GM12801 (cell line): ENCODE results near the gene SLC7A11.

Experiments used
- CTCF ChIP-seq: IDR thresholded peaks from one replicate; pipeline ENCODE4 v1.5.1; 2011; ENCODE audit warnings: control low read depth; ENCODE audit not compliant: insufficient read length; ENCODE audit errors: extremely low read depth

SLC7A11 gene

GRCh38 chr4:138190452-138190858 lies 51.7 kb downstream of the SLC7A11 start:
- no peak for TF ChIP-seq CTCF

DNA sequence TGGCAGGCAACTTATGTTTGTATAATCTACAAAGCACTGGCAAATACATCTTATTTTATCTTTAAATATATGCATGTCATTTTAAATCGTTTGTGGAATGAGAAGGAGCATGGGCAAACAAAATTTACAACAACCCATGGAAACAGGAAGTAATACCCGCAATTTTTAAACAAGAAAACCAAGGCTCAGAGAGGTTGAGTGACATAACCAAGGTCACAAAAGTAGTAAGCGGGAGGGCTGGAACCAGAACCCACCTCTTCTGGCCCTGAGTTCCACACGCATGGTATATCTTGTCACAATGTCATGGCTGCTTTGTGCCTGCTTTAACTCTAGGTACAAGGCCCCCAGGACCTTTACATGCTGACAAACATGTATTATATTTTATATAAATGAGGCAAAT lies 52.9 kb downstream of the SLC7A11 start:
- TF ChIP-seq CTCF: no peak

DNA sequence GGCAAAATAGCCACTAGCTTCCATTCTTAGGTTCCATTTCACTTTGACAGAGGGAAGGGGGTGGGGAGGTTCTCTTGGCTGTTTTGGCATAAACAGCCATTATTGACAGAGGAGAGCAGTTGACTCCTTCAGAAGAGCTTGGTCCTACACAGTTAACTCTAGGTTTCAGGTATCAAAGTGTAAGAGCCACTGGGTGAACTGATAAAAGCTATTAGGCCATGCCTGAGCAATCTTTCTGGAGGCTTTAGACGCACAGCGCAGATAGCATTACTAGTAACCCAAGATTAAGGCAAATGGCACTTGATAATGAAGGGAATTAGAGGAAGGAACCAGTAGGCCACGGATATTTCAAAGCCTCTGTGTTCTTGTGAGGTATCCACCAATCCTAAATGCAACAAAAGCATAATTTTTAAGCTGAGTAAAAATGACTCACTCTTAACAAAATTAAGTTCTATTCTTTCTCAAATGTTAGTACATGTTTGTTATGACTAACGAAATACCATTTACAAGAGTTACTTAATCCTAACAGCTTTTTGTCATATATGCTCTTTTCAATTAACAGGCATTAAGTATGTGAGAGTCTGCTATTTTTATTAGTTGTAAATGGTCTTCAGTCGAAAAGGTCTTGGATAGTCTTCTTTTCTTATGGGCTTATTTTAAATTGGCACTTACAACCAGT lies 53.6 kb downstream of the SLC7A11 start:
- no peak for TF ChIP-seq CTCF

- no peak for TF ChIP-seq CTCF
Measured at GRCh38 chr4:138185859-138186645, 56.1 kb downstream of the SLC7A11 start.

DNA sequence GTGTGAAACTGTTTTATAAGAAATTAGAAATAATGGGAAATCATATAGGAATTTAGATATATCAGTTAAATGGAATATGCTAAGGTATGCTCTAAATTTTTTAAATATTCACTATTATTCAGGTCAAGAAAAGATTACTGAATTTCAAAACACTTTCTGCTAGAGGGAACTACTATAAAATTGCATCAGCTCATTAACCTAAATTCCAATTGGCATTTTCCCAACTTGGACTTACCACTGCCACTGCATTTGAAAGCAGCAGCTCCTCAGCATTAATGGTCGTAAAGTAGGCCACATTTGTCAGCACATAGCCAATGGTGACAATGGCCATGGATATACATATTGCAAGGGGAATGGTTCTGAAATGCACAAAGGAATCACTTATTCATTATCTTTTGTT lies 57.3 kb downstream of the SLC7A11 start:
- no peak for TF ChIP-seq CTCF

GRCh38 chr4:138182838-138183426 lies 59.2 kb downstream of the SLC7A11 start:
- TF ChIP-seq CTCF: no peak

GRCh38 chr4:138181287-138181686 lies 60.9 kb downstream of the SLC7A11 start:
- TF ChIP-seq CTCF: no peak
